WTC11 (cell line): Measurements from ENCODE around the gene SFTPD.

ENCODE experiments used
- ZMAT4 ChIP-seq: fragments of 250-450 bp; sonication (Bioruptor Pico); IDR thresholded peaks from 2 replicates; pipeline ENCODE4 v1.9.0; 2021; ENCODE audit warnings: mild to moderate bottlenecking
- TF ChIP-seq, protein P1 (sequence below): fragments of 200-600 bp; IDR thresholded peaks from 2 replicates; pipeline ENCODE4 v1.8.0; 2022; ENCODE audit warnings: antibody characterized with exemption

DNA sequence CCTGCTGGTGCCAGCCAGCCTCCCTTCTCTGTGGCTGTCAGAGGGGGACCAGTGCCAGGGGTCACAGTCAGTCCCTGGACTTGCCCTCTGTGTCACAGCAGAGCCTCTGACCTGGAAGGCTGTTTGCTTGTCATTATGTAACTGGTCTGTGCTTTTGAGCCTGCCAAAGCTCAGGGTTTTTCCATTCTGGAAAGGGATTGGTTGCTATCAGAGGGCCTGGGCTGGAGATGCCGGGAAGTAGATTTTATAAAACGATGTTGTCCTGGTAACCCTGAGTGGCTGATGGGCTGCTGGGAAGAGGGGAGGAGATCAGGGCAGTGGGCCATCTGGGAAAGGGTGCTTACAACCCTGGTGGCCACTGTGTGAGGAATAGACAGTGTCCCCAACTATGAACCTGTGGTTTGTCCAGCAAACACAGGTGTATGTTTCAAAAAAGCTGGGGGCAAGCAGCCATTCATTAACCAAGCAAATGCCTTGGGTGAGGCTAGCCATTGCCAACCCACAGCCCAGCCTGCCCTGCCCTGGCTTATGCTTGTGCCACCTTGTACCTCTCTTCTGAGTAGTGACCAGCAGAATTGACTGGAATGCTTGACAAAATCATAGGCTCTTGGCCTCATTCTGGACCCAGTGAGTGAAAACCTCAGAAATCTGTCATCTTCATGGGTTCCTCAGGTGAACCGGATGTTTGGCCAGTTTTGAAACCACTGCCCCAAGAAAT lies 21.6 kb downstream of the SFTPD start:
- TF ChIP-seq, protein P1, sequence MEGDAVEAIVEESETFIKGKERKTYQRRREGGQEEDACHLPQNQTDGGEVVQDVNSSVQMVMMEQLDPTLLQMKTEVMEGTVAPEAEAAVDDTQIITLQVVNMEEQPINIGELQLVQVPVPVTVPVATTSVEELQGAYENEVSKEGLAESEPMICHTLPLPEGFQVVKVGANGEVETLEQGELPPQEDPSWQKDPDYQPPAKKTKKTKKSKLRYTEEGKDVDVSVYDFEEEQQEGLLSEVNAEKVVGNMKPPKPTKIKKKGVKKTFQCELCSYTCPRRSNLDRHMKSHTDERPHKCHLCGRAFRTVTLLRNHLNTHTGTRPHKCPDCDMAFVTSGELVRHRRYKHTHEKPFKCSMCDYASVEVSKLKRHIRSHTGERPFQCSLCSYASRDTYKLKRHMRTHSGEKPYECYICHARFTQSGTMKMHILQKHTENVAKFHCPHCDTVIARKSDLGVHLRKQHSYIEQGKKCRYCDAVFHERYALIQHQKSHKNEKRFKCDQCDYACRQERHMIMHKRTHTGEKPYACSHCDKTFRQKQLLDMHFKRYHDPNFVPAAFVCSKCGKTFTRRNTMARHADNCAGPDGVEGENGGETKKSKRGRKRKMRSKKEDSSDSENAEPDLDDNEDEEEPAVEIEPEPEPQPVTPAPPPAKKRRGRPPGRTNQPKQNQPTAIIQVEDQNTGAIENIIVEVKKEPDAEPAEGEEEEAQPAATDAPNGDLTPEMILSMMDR: no peak
- no peak for TF ChIP-seq ZMAT4
